Uterus (tissue), 2 donors: ENCODE measurements around the gene NHP2.

ENCODE experiments used
- POLR2A ChIP-seq, 2 donors: fragments of 450-650 bp; IDR thresholded peaks; one replicate each; pipeline ENCODE4 v1.6.1; 2016; ENCODE audit warnings: antibody characterized with exemption in 2 of 2, mild to moderate bottlenecking in 1 of 2, moderate library complexity in 1 of 2
- TF ChIP-seq, protein P1 (sequence below), 4 experiments: fragments of 200-600 bp in 2 of 4; fragments of 450-650 bp in 2 of 4; sonication (generic) in 2 of 4; IDR thresholded peaks; one replicate each; pipeline ENCODE4 v1.5.1; 2016 to 2019; ENCODE audit warnings: antibody characterized with exemption in 4 of 4, mild to moderate bottlenecking in 2 of 4, moderate library complexity in 1 of 4

GRCh38 chr5:178126556-178126955 lies 27.1 kb downstream of the NHP2 start:
- TF ChIP-seq, protein P1, sequence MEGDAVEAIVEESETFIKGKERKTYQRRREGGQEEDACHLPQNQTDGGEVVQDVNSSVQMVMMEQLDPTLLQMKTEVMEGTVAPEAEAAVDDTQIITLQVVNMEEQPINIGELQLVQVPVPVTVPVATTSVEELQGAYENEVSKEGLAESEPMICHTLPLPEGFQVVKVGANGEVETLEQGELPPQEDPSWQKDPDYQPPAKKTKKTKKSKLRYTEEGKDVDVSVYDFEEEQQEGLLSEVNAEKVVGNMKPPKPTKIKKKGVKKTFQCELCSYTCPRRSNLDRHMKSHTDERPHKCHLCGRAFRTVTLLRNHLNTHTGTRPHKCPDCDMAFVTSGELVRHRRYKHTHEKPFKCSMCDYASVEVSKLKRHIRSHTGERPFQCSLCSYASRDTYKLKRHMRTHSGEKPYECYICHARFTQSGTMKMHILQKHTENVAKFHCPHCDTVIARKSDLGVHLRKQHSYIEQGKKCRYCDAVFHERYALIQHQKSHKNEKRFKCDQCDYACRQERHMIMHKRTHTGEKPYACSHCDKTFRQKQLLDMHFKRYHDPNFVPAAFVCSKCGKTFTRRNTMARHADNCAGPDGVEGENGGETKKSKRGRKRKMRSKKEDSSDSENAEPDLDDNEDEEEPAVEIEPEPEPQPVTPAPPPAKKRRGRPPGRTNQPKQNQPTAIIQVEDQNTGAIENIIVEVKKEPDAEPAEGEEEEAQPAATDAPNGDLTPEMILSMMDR (IDR thresholded peaks at IDR 0.05) = no peak
- TF ChIP-seq POLR2A (IDR thresholded peaks at IDR 0.05) = no peak
